GM12874 (cell line): Measurements from ENCODE around the gene NME5.

Experiments used
- TF ChIP-seq, protein P1 (sequence below): IDR thresholded peaks from 2 replicates; pipeline ENCODE4 v1.5.1; 2011; ENCODE audit warnings: low read depth, mild to moderate bottlenecking, control low read depth, low read length, moderate library complexity; ENCODE audit not compliant: insufficient read depth

NME5 gene

DNA sequence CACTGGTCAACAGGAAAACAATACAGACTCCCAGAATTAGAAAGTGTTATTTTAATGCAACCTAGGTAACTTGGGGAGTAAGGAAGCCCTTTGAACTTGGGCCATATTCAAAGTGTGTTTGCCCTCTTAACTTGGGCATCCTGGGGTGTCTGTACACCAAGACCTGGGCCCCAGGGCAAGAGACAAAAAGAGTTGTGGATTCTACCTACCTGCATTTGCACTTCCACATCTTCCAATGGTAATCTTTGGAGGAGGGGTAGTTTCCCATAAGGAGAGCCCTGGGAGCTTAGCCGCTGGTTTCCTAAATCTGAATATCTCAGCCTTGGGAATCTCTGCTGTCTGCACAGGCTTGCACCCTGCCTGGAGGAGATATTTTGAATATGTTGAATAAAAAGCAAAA lies 46.9 kb downstream of the NME5 start:
- TF ChIP-seq, protein P1, sequence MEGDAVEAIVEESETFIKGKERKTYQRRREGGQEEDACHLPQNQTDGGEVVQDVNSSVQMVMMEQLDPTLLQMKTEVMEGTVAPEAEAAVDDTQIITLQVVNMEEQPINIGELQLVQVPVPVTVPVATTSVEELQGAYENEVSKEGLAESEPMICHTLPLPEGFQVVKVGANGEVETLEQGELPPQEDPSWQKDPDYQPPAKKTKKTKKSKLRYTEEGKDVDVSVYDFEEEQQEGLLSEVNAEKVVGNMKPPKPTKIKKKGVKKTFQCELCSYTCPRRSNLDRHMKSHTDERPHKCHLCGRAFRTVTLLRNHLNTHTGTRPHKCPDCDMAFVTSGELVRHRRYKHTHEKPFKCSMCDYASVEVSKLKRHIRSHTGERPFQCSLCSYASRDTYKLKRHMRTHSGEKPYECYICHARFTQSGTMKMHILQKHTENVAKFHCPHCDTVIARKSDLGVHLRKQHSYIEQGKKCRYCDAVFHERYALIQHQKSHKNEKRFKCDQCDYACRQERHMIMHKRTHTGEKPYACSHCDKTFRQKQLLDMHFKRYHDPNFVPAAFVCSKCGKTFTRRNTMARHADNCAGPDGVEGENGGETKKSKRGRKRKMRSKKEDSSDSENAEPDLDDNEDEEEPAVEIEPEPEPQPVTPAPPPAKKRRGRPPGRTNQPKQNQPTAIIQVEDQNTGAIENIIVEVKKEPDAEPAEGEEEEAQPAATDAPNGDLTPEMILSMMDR: no peak

DNA sequence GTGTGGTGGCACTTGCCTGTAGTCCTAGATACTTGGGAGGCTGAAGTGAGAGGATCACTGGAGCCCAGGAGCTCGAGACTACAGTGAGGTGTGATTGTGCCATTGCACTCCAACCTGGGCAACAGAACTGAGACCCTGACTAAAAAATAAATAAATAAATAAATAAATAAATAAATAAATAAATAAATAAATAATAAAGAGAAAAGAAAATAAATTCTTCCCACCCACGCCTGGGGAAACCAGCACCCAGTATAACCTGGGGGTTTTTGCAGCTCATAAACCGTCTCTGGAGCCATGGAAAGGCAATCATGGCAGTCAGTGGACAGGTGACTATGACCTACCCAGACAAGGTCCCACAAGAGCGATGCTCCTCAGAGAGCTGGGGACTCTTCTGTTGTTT lies 47.5 kb downstream of the NME5 start:
- TF ChIP-seq, protein P1: no peak

DNA sequence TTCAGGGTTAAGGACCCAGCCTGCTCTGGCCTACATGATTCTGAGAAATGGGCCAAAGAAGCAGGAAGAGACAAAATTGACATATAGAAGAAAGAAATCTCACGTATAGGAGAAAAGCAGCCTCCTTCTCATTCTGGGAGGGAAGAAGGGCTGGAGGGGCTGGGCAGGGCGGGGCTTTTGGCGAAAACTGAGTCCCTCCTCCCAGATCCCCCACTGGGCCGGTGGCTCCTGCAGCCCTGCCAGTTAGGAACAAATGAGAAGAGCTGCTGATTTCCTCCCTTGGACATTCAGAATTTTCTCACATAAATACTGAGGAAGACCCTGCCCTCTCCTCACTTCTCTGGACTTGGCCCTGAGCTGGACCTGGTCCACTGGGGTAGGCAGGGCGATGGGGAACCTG lies 55.5 kb downstream of the NME5 start, which contains the start of gene WNT8A:
TSS of gene WNT8A (plus strand) at position 332 of the 400 bp plus-strand sequence. CDS start 95 bp downstream, outside the sequence.
- TF ChIP-seq, protein P1: no peak

DNA sequence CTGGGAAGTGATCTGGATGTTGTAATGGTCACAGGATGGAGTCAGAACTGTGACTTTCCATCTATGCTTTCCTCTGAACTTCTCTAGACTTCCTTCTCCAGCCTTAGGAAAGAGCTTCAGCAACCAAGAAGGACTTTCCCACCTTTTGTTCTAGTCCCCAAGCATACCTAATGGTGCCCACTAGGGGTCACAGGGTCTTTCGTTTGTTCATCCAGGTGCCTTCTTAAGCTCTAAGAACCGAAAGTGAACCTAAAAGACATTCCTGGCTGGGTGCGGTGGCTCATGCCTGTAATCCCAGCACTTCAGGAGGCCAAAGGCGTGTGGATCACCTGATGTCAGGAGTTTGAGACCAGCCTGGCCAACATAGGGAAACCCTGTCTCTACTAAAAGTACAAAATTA lies 57.2 kb downstream of the NME5 start:
- TF ChIP-seq, protein P1: peak; percentile 25; the same call in 1 of the 2 replicates

DNA sequence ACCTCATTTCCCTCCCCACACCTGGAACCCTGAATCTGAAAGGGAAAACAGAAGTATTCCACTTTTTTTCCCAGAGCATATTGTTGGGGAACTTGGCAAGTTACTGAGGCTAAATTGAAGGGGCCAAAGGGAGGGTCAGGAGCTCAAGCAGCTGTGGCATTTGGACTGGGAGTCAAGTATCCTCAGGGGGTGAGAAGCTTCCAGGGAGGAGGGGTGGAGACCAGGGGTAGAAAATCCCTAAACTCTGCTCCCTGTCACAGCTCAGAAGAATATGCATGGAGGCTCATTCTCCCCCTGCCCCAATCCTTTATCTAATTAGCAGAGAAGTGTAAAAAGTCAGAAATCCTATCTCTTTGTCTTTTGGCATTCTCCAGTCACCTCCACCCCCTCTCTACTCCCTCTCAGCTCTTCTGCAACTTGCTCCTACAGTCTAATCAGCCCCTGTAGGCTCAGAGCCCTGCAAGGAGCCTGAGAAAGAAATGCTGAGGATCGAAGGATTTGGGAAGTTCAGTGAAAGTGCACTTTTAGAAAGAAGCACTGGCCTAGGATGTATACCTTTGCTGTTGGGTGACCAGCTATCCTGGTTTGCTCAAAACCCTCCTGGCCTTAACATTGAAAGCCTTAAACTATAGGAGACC lies 61.1 kb downstream of the NME5 start:
- TF ChIP-seq, protein P1: no peak

DNA sequence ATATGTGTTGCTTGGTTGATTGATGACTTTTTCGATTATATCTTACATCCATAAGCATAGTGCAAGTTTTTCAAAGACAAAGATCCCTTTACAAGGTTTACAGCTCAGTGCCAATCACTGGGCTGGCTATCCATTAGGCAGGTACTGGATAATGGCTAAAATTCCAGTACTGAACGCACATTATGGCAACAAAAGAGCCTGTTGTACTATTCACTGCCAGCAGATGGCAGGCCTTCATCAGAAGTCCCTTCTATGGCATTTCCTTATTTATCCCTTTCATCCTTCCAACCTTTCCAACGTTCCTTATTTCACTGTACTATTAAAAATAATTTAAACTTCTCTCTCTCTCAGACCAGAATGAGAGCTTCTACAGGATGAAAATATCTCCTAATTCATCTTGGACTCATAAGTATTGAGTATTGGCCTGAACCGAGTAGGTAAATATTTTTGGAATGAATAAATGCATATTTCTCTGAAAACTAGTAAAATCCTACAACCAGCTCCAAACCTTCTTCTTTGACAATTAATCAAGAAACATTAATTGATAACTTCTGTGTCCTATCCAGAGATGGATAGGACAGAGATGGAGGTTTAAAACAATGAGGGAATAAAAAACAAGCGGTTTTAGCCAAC lies 62.0 kb downstream of the NME5 start:
- TF ChIP-seq, protein P1: peak; percentile 69

DNA sequence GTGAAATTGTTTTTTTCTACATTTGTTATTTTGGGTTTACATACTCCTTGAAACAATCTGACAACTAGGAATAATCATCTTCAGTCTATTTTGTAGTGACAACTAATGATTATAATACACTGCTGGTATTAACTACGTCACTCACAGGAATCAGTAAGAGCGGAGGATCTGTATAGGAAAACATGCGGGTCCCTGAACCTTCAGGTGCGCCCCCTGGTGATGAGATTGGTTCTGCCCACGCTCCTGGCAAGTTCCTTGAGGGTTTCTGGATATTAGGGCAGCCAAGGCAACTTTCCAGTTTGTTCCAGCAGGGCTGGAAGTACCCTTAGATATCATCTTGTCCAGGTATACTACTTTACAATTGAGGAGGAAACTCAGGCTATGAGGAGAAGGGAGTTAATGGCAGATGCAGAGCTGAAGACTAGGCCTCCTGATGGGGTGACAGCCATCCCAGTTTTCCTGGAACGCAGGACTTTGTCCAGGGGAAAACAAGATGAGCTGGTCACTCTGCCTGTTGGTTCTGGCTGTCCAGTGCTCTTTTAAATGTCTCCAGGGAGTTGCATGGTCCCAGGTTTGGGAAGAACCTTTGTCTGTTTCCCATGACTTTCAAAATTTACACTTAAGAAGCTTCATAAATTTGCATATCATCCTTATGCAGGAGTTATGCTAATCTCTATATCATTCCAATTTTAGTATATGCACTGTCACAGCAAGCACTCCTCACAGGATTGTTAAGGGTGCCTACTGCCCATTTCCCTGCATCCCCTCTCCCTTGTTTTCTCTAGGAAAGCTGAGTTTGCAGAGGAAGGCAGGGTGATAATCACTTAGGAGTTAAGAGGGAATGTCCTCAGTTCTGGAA lies 70.3 kb downstream of the NME5 start:
- TF ChIP-seq, protein P1: peak; percentile 71
